ELF-1 (cell line): ENCODE measurements around the gene DRC3.
A peak's percentile ranks its signal among the peaks of the same experiment; 100 is the strongest.

Source experiments
- DNase-seq: peaks from one replicate; pipeline ENCODE4 v3.0.0-alpha.2; 2016; ENCODE audit warnings: low read depth, low spot score

DRC3 gene

DNA sequence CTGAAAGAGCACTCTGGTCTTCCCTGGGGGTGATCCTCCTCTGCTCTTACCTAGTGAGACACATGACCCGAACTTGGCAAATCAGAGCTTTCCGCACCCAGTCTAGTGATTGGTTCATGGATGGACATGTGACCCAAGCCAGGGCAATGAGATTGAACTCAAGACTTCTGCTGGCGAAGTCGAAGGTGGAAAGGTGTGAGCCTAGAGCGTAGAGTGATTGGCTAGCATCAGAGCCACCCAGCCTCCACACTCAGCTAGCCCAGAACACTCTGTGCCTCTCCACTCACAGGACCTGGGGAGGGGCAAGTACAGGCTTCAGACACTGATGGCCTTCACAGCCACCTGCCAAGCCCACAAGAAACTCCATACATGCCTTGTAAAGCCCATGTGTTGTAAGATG lies 48.7 kb downstream of the DRC3 start:
- no peak for DNase-seq

DNA sequence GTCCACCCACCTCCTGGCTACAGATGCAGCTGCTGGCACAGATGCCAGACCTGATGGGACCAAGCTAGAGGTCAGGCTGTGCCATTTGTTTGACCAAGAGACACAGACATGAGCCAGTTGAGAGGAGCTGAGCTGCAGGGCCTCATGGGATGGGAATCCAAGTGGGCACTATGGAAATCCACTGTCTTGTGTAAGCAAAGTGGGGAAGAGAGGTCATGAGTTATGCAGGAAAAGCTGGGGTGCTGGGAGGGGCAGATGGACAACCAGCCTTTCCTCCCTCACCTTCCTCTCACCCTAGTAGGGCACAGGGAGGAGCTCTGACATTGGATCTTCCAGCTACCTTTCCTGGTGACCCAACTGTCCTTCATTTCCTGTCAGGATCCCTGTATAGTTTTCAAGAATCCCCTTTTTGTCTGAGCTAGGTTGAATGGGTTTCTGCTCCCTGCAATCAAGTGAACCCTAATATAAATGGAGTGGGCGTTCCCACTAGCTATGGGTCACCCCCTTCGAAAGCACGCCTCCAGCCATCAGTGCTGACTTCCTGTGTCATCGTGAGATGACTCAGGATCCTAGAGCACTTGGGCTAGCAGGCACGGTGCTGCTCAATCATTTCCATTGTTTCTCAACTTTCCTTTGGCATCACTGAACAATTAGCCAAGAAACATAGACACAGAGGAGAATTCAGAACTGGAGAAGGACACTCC lies 52.7 kb downstream of the DRC3 start:
- DNase-seq, result no peak

DNA sequence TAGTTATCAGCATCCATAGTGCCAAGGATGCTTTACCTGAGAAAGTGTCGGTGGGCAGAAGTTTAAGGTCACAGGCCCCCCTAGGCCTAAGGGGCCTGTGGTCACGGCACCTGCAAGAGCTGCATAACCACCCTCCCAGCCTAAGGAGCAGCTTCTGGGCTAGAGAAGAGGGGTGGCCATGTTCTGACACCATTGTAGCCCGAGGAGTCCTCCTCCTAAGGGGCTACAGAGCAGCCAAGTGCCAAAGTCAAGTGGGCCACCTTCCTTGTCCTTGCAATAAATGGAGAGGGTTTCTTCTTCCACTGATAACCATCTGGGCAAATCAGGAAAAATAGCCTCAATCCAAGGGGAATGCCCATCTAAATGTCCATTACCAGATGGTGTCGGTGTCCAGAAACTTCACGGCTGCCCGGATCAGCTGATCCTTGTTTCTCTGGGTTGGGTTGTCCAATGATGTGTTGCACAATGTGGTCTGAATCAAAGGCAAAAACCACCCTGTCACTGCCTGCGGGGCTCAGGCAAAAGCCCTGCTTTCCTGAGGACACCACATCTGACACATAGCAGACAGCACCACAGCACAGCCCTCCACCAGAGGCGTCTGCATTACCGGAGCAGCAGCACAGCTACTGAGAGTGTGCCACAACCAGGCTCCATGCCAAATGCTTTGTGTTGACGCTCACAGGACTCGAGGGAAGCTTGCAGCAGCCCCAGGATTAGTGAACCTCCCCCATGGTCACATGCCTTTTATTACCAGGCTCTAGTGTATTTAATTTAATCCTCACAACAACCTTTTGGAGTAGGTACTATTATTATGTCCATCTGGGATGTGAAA lies 53.5 kb downstream of the DRC3 start:
- no peak for DNase-seq

DNA sequence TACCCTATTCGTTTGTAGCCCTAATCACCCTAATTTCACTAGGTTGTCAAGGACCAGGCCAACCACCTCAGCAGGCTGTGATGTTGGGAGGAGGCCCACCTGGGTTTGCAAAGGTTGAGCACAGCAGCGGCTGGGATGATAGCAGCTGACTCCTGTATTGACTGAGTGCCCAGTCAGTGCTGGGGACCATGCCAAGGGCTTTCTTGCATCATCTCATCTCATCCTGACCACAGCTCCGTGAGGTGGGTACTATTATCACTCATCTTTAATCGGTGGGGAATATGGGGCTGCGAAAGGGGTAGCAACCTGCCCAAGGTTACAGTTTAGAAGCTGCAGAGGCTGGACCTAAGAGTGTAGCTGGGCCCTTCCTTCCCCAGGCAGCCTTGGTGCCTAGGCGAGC lies 54.6 kb downstream of the DRC3 start:
- DNase-seq, result no peak

DNA sequence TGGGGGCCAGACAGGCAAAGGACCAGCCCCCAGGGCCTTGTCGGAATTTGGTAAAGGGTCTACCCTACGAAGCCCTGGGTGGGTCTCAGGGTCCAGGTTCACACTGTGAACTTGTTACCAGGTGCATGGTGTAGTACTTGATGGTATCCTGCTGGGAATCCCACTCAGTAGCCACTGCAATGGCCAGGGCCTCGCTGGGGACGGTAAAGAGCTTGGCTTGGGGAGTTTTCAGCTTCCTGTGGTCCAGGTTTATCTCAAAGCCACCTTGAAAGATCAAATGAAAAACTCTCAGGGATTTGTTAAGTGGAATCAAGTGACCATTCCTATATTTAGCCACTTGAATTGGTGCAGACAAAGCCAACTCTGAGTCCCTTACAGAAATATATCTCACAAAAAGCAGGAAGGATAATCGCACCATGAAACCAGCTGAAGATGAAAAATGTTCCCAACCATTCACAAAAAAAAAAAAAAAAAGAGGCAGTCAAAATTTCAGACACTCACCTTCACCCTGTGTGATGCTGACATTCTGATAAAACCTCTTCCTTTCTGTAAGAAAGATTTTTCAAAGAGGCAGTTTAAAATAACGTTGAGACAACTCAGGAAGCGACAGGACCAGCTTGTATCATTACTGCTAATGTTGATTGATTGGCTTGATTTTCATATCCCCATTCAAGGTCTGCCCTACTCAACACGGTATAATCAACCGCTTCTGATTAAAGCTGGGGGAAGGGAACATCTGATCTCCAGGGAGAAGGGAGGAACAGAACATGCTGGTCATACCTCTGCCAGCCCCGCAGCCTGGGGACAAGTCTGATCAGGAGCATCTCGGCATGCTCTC lies 55.7 kb downstream of the DRC3 start:
- no peak for DNase-seq

DNA sequence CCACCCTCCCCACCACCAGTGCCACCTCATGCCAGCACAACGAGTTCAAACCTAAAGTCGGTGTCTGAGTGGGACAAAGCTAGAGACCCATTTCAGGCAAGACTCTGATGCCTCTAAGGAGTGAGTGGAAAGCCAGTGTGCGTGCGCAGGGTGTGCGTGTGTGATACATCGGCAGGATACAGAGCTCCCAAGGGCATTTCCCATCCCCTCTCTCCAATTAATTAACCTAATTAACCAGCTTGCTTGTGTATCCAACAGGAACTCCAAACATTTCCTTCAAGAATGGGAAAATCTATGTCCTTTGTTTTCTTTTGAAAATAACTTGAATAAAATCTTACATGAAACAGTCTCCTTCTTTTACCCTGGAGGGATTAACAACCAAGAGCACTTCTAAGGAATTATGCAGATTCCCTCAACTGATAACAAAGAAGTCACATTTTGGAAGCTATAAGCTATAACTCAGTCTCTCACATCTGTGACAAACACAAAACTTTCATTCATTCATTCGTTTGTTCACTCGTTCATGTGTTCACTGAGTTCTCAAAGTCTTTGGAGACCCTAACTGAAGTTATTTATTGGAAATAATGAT lies 56.4 kb downstream of the DRC3 start:
- no peak for DNase-seq

DNA sequence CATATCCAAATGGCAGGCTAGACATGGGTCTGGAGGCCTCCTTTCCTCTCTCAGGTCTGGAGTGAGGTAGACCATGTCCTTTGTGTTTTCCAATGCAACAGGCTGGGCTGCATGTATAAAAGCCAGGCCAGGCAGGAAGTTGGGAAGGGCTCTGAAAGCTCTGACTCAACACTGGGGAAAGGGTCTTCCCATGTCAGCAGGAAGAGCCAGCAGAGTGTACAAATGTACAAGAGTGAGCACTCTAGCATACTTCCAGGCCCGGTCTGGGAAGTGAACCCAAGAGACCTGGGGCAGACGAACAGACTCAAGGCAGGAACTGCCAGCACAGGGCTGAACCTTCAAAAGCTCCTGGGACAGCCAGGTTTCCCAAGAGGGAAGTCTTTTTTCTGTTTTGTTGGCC lies 59.3 kb downstream of the DRC3 start:
- peak; percentile 11 for DNase-seq

DNA sequence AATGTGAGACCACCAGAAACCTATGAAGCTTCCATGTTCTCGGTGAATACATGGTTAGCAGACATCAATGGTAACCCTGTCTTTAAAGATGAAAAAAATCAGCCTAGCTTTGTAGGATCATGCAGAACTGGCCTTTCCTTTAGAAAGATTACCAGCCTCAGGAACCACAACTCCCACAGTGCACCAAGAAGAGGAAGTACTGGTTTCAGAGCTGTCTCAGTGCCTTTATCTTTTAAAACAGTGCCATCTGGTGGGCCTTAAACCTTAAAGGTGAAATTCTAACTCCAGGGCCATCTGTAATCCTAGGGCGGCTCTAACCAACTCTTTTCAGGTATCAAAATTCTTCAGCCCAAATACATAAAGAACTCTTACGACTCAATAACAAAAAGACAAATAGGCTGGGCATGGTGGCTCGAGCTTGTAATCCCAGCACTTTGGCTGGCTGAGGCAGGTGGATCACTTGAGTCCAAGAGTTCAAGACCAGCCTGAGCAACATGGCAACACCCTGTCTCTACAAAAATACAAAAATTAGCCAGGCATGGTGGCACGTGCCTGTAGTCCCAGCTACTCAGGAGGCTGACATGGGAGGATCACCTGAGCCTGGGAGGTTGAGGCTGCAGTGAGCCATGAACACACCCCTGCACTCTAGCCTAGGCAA lies 60.9 kb downstream of the DRC3 start:
- peak; percentile 73 for DNase-seq

DNA sequence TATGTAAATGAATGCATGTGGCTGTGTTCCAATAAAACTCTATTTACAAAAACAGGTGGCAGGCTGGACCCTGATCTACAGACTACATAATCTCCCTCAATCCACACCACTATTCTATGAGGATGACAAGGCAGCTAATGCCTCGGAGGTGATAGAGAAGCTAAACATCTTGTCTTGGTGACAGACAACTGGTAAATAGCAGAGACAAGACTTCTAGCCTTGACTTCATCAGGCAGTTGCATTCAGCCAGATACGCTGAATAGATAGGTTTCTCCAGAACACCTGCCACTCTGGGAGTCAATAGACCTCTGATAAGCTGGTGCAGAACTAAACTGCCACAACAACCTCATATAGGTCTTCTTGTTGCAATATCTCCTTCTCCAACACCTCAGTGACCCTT lies 63.0 kb downstream of the DRC3 start:
- no peak for DNase-seq

DNA sequence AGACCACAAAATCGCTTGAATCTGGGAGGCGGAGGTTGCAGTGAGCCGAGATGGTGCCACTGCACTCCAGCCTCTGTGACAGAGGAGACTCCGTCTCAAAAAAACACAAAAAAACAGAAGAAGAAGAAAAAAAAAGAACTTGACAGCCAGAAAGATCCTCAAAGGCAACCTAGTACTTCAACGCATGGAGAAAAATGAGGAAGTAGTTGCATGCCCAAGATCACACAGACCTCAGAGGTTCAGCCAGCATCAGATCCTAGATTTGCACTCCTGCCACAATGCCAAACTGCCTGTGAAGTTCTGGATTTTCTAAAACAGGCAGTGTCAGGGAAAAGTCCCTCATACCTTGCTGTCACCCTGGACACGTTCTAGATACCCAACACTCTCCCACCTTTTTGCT lies 64.8 kb downstream of the DRC3 start:
- DNase-seq, result no peak

DNA sequence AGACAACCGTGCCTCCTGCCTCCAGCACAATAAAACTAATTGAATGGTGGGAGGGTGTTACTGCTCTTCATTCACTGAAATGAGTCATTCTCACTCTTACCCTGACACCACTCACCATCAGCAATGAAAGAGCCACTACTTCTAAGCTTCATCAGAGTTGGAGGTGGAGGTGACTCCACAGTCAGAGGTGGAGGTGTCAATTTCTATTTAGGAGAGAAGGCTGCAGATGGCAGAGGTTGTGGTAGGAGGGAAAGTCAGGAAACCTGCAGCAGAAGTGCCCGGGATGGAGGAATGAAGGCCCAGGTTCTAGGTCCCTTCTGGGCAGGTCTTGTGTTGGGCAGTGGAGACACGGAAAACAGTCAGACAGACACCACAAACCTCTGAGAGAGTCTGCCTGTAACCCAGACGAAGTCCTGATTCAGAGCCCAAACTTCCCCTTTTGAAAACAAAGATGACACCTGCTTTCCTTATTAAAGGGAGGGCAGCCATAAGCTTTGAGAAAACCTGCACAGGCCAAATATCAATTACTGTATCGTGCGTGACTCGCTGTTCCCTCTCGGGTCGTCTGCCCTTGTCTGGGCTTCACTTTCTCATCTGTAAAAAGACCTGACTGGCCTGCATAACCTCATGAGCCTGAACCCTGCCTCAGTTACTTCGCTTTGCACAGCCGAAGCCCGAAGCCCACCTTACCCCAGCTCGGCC lies 65.6 kb downstream of the DRC3 start:
- DNase-seq, result no peak

DNA sequence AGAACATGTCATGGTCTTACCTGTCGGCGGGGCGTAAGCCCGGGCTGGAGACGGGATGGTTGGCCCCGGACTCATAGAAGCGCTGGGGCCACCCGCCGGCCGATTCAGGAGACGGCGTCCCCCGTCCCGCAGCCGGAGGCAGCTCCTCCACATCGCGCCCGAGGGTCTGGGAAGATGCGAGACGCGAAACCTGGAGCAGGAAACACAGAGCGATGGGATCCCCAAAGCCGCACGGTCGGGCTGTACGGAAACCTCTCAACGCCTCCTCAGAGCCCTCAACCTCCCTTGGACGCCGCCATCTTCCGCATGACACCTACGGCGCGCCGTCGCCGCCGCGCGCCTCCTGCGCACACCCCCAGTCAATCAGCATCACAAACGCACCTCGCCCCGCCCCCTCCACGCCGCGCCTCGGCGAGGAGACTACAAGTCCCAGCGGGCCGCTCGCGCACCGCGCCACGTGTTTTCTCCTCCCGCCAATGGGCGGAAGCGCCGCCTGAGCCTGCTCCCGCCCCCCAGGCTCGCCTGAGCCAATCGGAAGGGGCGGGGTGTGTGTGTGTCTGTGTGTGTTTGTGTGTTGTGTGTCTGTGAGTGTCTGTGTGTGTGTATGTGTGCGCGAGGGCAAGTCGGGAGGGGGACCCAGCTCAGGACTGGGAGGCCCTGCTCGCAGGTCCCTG lies 66.3 kb downstream of the DRC3 start, which contains the start of the genes ATPAF2 and GID4:
TSS of gene ATPAF2 (minus strand) at position 308 of the 674 bp plus-strand sequence. CDS start at position 153, 155 bp downstream.
TSS of gene GID4 (plus strand) at position 548 of the 674 bp plus-strand sequence. CDS start at position 605, 57 bp downstream.
- DNase-seq, result peak; percentile 100

DNA sequence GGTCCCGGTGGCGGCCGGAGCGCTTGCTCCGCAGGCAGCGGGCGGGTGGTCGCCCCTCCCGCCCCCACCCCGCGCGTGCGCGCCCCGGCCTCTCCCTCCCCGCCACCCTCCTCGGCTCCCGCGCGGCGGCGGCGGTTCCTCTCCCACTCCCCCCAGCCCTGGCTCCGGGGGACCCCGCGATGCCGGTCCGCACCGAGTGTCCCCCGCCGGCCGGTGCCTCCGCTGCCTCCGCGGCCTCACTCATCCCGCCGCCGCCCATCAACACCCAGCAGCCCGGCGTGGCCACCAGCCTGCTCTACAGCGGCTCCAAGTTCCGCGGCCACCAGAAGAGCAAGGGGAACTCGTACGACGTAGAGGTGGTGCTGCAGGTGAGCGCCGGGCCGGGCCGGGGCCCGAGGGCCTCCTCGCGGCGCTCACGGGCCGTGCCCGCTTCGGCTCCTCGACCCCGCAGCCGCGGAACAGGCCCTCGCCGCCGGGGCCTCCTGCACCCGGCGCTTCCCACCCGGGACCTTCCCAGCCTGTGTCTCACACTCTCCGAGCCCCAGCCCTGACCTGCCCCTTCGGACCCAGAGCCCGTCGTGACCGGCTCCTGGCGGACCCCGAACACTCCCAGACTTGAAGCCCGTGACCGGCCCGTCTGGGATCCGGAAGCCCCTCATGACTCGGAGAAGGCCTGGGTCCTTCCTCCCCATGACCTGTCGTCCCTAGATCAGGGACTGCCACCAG lies 67.0 kb downstream of the DRC3 start:
- peak; percentile 40 for DNase-seq

DNA sequence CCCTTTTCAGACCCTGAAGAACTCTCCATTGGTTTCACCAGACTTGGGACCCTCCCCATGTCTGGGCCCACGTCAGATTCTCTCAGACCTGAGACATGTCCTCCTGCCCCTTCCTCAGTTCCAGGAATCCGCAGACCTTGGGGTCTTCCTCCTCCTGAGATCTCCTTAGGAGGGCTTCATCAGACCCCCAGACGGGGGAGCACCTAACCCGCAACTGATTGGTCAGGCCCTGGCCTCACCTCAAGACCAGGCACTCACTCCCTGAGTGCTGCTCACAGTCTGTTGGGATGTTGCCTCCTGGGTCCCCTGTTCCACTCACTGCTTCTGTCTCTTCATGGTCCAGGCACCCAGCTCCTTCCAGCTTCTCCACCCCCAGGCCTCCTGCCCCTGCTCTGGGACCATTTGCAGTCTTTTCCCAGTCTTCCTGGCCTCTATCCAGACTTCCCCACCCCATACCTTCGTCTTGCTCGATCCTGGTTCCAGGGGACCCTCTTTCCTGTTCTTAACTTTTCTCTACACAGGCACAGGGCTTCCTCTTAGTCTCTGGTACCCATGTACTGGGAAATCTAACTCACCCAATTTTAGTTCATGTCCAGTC lies 67.7 kb downstream of the DRC3 start:
- peak; percentile 13 for DNase-seq

DNA sequence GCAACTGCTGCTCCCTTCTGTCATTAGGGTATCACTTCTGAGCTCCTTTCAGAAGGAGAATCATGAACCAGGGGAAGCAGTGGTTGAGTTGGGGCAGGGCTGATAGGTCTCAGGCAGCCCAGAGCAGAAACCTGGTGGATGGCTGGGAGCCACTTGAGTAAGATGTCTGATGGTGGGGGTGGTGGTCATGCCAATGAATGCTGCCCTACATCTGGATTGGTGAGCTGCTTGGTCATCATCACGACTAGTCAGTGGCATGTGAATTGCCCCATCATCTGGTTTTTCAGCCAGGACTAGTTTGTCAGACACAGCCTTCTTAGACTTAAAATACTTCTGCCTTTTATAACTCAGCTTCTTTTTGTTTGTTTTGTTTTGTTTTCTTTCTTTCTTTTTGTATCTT lies 69.1 kb downstream of the DRC3 start:
- no peak for DNase-seq

DNA sequence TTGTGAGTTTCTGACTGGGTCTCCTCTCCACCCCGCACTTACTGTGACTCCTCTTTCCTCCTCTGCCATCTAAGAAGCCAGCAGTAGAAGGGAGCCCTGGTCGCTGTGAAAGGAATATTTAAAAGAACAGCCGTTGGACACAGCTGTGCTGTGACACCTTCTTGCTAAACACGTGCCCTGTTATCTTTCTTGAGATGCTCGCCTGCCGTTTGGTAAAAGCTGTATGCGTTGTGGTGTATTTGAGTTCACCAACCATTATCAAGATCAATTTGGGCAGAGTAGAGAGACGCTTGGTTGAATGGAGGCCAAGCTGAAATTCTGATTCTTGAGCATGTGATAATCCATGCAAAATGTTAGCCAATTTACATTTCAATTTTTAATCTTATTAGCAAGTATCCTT lies 70.3 kb downstream of the DRC3 start:
- no peak for DNase-seq

DNA sequence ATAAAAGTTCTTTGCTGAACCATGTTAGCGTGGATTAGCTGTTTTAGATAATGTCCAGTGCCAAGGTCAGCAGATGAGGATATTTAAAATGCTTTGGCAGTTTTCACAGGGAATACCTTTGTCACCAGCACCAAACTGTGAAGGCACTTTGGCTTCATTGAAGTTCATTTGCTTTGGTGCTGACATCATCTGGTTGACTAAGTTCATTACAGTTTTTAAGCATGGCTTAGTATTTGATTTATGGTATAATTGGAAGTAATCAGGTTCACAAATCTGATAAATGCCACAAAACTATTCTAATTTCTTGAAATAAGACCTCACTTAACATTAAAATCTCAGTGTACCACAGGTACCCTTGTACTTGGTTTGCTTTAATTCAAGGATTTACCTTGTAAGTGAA lies 70.8 kb downstream of the DRC3 start:
- no peak for DNase-seq

DNA sequence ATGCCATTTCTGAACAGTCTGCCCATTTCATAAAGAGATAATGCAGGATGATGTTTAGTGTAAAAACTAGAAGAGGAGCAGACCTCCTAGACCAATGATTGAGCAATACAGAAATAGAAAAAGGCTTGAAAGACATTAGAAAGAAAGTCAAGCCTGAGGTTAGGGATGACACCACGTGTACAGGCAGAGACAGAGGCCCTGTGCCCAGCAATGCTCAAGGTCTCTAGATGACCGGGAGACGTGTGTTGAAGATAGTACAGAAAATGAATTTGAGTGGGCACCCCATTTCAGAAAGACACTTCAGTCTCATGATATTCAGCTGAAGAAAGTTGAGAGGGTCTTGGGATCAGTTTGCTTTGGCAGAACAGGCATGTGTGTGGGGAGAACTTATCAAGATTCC lies 71.9 kb downstream of the DRC3 start:
- DNase-seq, result no peak
